Panc1 (cell line): ENCODE data around the gene PTPN18. TPM values are rescaled to one million over a fixed set of nuclear protein-coding genes. Genes with fewer than 3 reads are reported as not detected.
A peak's percentile ranks its signal among the peaks of the same experiment; 100 is the strongest.
"Not testable (repeated sequence)": the region's sequence is repeated elsewhere in the genome, so short reads cannot be mapped to it uniquely, and the experiment has no call there.

Source experiments
- ATAC-seq: fragments of 200-7000 bp; cut with Tn5 transposase; 2 replicates; pipeline ENCODE4 v1.9.1; 2020; ENCODE audit warnings: mild to moderate bottlenecking, moderate library complexity
- BruUV-seq: library from RNA; stranded (reverse); fragments of 400-500 nt; replicated peaks from 2 replicates; lab custom pipeline; 2021; lab: Mats Ljungman, UMichigan
- CTCF ChIA-PET: fragments of 300-600 bp; sonication (Branson Sonifier 250); formaldehyde crosslinking; loops from one replicate; lab custom pipeline; 2022; ENCODE audit warnings: antibody characterized with exemption; lab: Charles Lee
- POLR2A ChIA-PET: fragments of 300-600 bp; sonication (Branson Sonifier 250); formaldehyde crosslinking; loops from one replicate; lab custom pipeline; 2022; ENCODE audit warnings: antibody characterized with exemption; lab: Charles Lee
- DNase-seq: peaks from one replicate; pipeline ENCODE4 v3.0.0-alpha.2; 2010; ENCODE audit warnings: low read depth, low spot score
- H3K27ac ChIP-seq: 2 replicates; pipeline ENCODE4 v1.5.1; 2011; ENCODE audit warnings: mild to moderate bottlenecking, low read length, inconsistent platforms
- H3K27me3 ChIP-seq: fragments of 200-500 bp; sonication (Bioruptor generic); 2 replicates; pipeline ENCODE4 v1.6.0; 2014; ENCODE audit warnings: low read length, inconsistent platforms; ENCODE audit not compliant: control insufficient read depth, insufficient read depth
- H3K36me3 ChIP-seq: fragments of 200-500 bp; sonication (Bioruptor generic); 2 replicates; pipeline ENCODE4 v1.5.1; 2014; ENCODE audit warnings: inconsistent platforms, mild to moderate bottlenecking, low read length, moderate library complexity; ENCODE audit not compliant: control insufficient read depth, insufficient read depth
- H3K4me1 ChIP-seq: 2 replicates; pipeline ENCODE4 v1.5.1; 2011; ENCODE audit warnings: inconsistent platforms, mild to moderate bottlenecking, low read length, moderate library complexity; ENCODE audit not compliant: control insufficient read depth, insufficient read depth
- H3K4me3 ChIP-seq, 2 experiments: 2 replicates each; pipeline ENCODE4 v1.5.1; 2011 to 2012; ENCODE audit warnings: low read depth in 2 of 2, low read length in 2 of 2, mild to moderate bottlenecking in 2 of 2, inconsistent platforms in 1 of 2, moderate library complexity in 1 of 2
- H3K9me3 ChIP-seq: fragments of 200-500 bp; sonication (Bioruptor generic); 2 replicates; pipeline ENCODE4 v1.5.1; 2014; ENCODE audit warnings: low read depth, mild to moderate bottlenecking, inconsistent platforms, low read length, moderate library complexity; ENCODE audit not compliant: control insufficient read depth, insufficient read depth
- POLR2AphosphoS5 ChIP-seq: IDR thresholded peaks from 2 replicates; pipeline ENCODE4 v1.6.1; 2012; ENCODE audit warnings: mild to moderate bottlenecking, low read depth, low read length, moderate library complexity
- SIN3A ChIP-seq: IDR thresholded peaks from 2 replicates; pipeline ENCODE4 v1.6.1; 2012; ENCODE audit warnings: low read depth, mild to moderate bottlenecking, low read length, moderate library complexity, borderline replicate concordance; ENCODE audit not compliant: insufficient read depth
- in situ Hi-C: cut with HindIII; loops from 2 replicates; pipeline ENCODE4 v1.10.0; 2016; ENCODE audit warnings: low sequenced_read_pairs, low pct_unique_long_range_greater_than_20kb
- intact Hi-C: fragments of 100-400 bp; cut with micrococcal nuclease; formaldehyde crosslinking; loops from one replicate; pipeline ENCODE4 v1.10.0; 2022; ENCODE audit not compliant: unreplicated experiment
- total RNA-seq: library from RNA; stranded (reverse); gene quantifications from one replicate; pipeline ENCODE4 v1.2.1, GENCODE V29; 2021; ENCODE audit not compliant: unreplicated experiment
- TF ChIP-seq, protein P1 (sequence below), 2 experiments: IDR thresholded peaks; 2 replicates each; pipeline ENCODE4 v1.6.1; 2011 to 2012; ENCODE audit warnings: low read depth in 2 of 2, control low read depth in 1 of 2, low read length in 1 of 2, mild to moderate bottlenecking in 1 of 2, moderate library complexity in 1 of 2; ENCODE audit not compliant: insufficient read depth in 1 of 2
- TF ChIP-seq, protein P2 (sequence below): fragments of 450-650 bp; IDR thresholded peaks from 2 replicates; pipeline ENCODE4 v1.5.1; 2017; ENCODE audit warnings: mild to moderate bottlenecking

Gene PTPN18
- total RNA-seq, 1 experiment from 2014 or later, result 35.3 TPM

DNA sequence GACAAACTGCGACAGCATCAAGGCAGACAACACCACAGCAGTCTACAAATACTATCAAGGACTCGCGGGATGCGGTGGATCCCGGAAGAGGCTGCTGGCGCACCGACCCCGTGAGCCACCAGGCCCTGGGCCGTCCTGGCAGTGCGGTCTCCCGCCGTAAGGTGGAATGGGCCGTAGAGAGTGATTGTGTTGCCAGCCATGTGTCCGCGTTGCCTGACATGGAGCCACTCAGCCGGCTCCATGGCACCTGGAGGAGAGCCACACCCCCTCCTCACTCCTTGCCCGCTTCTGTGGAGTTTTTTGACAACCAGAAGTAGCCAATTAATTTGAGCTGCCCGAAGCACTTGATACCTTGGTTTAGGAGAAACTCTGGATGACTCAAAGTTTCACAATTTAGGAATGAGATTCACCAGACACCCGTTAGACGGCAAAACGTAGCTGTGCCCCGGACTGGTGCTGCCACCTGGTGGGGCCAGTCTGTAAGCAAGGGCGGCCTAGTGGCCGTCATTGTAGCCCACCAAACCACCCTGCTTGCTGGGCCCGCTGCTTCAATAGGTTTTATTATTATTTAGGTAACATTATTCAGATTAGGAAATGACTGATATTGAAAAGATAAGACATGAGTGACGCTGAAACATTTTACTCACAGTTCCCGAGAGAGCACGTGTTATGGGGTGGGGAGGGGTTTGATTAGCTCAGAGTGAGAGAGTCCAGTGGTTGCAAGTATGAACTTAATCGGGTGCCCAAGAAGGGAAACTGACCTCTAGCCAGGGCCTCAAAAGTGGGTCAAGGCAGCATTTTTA is 23.4 kb upstream of the PTPN18 start:
- H3K36me3 ChIP-seq, result no peaks in the 10 kb centered on the region
- peak overlapping the region in 1 of 2 experiments; percentile 32; a peak in 3 of 4 replicates for H3K4me3 ChIP-seq
- intact Hi-C loops, result loop anchor here (1.0 to 10.0 kb wide), 3 partner anchors 44 to 178 kb away; partner anchors contain the start of genes MZT2B and SMPD4
- CTCF ChIA-PET, result interaction anchor here (0.6 to 1.6 kb wide), 4 partner anchors 10 to 77 kb away, joined by 3 to 20 read pairs (median 3); a partner anchor contains a TSS
- POLR2A ChIA-PET, result no interaction called here
- TF ChIP-seq SIN3A, result no peak
- TF ChIP-seq, protein P1, sequence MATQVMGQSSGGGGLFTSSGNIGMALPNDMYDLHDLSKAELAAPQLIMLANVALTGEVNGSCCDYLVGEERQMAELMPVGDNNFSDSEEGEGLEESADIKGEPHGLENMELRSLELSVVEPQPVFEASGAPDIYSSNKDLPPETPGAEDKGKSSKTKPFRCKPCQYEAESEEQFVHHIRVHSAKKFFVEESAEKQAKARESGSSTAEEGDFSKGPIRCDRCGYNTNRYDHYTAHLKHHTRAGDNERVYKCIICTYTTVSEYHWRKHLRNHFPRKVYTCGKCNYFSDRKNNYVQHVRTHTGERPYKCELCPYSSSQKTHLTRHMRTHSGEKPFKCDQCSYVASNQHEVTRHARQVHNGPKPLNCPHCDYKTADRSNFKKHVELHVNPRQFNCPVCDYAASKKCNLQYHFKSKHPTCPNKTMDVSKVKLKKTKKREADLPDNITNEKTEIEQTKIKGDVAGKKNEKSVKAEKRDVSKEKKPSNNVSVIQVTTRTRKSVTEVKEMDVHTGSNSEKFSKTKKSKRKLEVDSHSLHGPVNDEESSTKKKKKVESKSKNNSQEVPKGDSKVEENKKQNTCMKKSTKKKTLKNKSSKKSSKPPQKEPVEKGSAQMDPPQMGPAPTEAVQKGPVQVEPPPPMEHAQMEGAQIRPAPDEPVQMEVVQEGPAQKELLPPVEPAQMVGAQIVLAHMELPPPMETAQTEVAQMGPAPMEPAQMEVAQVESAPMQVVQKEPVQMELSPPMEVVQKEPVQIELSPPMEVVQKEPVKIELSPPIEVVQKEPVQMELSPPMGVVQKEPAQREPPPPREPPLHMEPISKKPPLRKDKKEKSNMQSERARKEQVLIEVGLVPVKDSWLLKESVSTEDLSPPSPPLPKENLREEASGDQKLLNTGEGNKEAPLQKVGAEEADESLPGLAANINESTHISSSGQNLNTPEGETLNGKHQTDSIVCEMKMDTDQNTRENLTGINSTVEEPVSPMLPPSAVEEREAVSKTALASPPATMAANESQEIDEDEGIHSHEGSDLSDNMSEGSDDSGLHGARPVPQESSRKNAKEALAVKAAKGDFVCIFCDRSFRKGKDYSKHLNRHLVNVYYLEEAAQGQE (IDR thresholded peaks at IDR 0.05; ENCODE audit: insufficient read depth in 1 of 2, low read depth in 2 of 2, low read length in 1 of 2), result no peak
- TF ChIP-seq, protein P2, sequence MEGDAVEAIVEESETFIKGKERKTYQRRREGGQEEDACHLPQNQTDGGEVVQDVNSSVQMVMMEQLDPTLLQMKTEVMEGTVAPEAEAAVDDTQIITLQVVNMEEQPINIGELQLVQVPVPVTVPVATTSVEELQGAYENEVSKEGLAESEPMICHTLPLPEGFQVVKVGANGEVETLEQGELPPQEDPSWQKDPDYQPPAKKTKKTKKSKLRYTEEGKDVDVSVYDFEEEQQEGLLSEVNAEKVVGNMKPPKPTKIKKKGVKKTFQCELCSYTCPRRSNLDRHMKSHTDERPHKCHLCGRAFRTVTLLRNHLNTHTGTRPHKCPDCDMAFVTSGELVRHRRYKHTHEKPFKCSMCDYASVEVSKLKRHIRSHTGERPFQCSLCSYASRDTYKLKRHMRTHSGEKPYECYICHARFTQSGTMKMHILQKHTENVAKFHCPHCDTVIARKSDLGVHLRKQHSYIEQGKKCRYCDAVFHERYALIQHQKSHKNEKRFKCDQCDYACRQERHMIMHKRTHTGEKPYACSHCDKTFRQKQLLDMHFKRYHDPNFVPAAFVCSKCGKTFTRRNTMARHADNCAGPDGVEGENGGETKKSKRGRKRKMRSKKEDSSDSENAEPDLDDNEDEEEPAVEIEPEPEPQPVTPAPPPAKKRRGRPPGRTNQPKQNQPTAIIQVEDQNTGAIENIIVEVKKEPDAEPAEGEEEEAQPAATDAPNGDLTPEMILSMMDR, result peak; percentile 97
- TF ChIP-seq POLR2AphosphoS5, result no peak
- peaks cover 3% of the 10 kb centered on the region; the same call in 1 of the 2 replicates for H3K9me3 ChIP-seq
- ATAC-seq (peak; percentile 53), DNase-seq (peak; percentile 68)
- H3K27ac ChIP-seq, result no peak overlapping the region
- no peaks in the 10 kb centered on the region for H3K27me3 ChIP-seq
- peaks cover 6% of the 10 kb centered on the region; the same call in 1 of the 2 replicates for H3K4me1 ChIP-seq
- in situ Hi-C loops, result no loop called here
- BruUV-seq, result no TSS peak

DNA sequence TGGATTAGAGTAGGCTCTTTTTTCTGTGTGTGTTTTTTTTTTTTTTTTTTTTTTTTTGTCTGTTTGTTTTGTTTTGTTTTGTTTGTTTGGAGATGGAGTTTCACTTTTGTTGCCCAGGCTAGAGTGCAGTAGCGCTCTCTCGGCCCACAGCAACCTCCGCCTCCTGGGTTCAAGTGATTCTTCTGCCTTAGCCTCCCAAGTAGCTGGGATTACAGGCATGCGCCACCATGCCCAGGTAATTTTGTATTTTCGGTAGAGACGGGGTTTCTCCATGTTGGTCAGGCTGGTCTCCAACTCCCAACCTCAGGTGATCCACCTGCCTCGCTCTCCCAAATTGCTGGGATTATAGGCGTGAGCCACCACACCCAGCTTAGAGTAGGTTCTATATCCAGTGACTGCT is 22.6 kb upstream of the PTPN18 start:
- intact Hi-C loops, result loop anchor here (5.0 to 10.0 kb wide), 2 partner anchors 151 to 178 kb away; partner anchors contain the start of genes MZT2B and SMPD4
- H3K27me3 ChIP-seq, H3K27ac ChIP-seq, H3K9me3 ChIP-seq, BruUV-seq, in situ Hi-C loops, DNase-seq, ATAC-seq, H3K36me3 ChIP-seq: not testable (repeated sequence)
- peak overlapping the region in 1 of 2 experiments; percentile 32; a peak in 1 of 4 replicates for H3K4me3 ChIP-seq
- H3K4me1 ChIP-seq, result peaks cover 13% of the 10 kb centered on the region
- ChIA-PET POLR2A (interaction anchor here (0.6 kb wide), 1 partner anchor 119 kb away, joined by 14 read pairs; no protein-coding TSS in a partner anchor), CTCF (interaction anchor here (0.6 to 1.6 kb wide), 5 partner anchors 9 to 155 kb away, joined by 3 to 20 read pairs (median 3); a partner anchor contains a TSS)
